H9 (cell line): ENCODE results near the gene MSI2. TPM values are rescaled to one million over a fixed set of nuclear protein-coding genes. Genes with fewer than 3 reads are reported as not detected.

Experiments
- DNase-seq: peaks from one replicate; pipeline ENCODE4 v3.0.0-alpha.2; 2017
- H2AFZ ChIP-seq: one replicate; pipeline ENCODE4 v1.6.1; 2013; ENCODE audit warnings: mild to moderate bottlenecking, low read length, control low read depth, moderate library complexity
- H2AK5ac ChIP-seq: 2 replicates; pipeline ENCODE4 v1.6.1; 2013; ENCODE audit warnings: low read length, control low read depth, mixed read lengths; ENCODE audit not compliant: insufficient read length
- H2BK120ac ChIP-seq: one replicate; pipeline ENCODE4 v1.6.1; 2013; ENCODE audit warnings: low read depth, mild to moderate bottlenecking, low read length, control low read depth, inconsistent platforms; ENCODE audit not compliant: poor library complexity, severe bottlenecking
- H2BK12ac ChIP-seq: 2 replicates; pipeline ENCODE4 v1.6.1; 2013; ENCODE audit warnings: low read length, control low read depth, mixed read lengths, low read depth; ENCODE audit not compliant: insufficient read length
- H2BK15ac ChIP-seq: 2 replicates; pipeline ENCODE4 v1.6.1; 2013; ENCODE audit warnings: low read depth, low read length, control low read depth
- H2BK20ac ChIP-seq: one replicate; pipeline ENCODE4 v1.6.1; 2013; ENCODE audit warnings: low read depth, mild to moderate bottlenecking, low read length, control low read depth, inconsistent platforms; ENCODE audit not compliant: poor library complexity, severe bottlenecking
- H2BK5ac ChIP-seq: 2 replicates; pipeline ENCODE4 v1.6.1; 2013; ENCODE audit warnings: low read length, control low read depth, mixed read lengths; ENCODE audit not compliant: insufficient read length
- H3K14ac ChIP-seq: 2 replicates; pipeline ENCODE4 v1.6.1; 2013; ENCODE audit warnings: low read length, control low read depth; ENCODE audit not compliant: insufficient read depth
- H3K18ac ChIP-seq: 2 replicates; pipeline ENCODE4 v1.6.1; 2013; ENCODE audit warnings: low read depth, mild to moderate bottlenecking, mixed read lengths, low read length, control low read depth; ENCODE audit not compliant: insufficient read length
- H3K23ac ChIP-seq: 2 replicates; pipeline ENCODE4 v1.6.1; 2013; ENCODE audit warnings: low read length, control low read depth, mixed read lengths, low read depth; ENCODE audit not compliant: insufficient read length
- H3K23me2 ChIP-seq: 2 replicates; pipeline ENCODE4 v1.6.1; 2013; ENCODE audit warnings: low read depth, mild to moderate bottlenecking, mixed read lengths, low read length, control low read depth; ENCODE audit not compliant: insufficient read length, poor library complexity, severe bottlenecking
- H3K27ac ChIP-seq: 2 replicates; pipeline ENCODE4 v1.5.1; 2013; ENCODE audit warnings: low read length, control low read depth, mixed read lengths, low read depth; ENCODE audit not compliant: insufficient read length
- H3K27me3 ChIP-seq: 2 replicates; pipeline ENCODE4 v1.6.1; 2013; ENCODE audit warnings: low read length, control low read depth, inconsistent platforms; ENCODE audit not compliant: insufficient read depth
- H3K4ac ChIP-seq: 2 replicates; pipeline ENCODE4 v1.6.1; 2013; ENCODE audit warnings: low read depth, mild to moderate bottlenecking, control low read depth, inconsistent platforms, low read length, moderate library complexity
- H3K4me1 ChIP-seq: 2 replicates; pipeline ENCODE4 v1.6.1; 2013; ENCODE audit warnings: low read length, control low read depth, inconsistent platforms; ENCODE audit not compliant: insufficient read depth
- H3K4me2 ChIP-seq: 2 replicates; pipeline ENCODE4 v1.6.1; 2013; ENCODE audit warnings: low read length, control low read depth, mixed read lengths; ENCODE audit not compliant: insufficient read length, insufficient read depth
- H3K56ac ChIP-seq: 2 replicates; pipeline ENCODE4 v1.6.1; 2013; ENCODE audit warnings: low read depth, mild to moderate bottlenecking, mixed read lengths, low read length, control low read depth; ENCODE audit not compliant: insufficient read length
- H3K79me1 ChIP-seq: 2 replicates; pipeline ENCODE4 v1.6.1; 2013; ENCODE audit warnings: low read depth, mild to moderate bottlenecking, moderate library complexity, low read length, control low read depth, inconsistent platforms; ENCODE audit not compliant: insufficient read depth, poor library complexity, severe bottlenecking
- H3K79me2 ChIP-seq: 2 replicates; pipeline ENCODE4 v1.6.1; 2013; ENCODE audit warnings: low read length, control low read depth, inconsistent platforms; ENCODE audit not compliant: insufficient read depth
- H3K9ac ChIP-seq: 2 replicates; pipeline ENCODE4 v1.6.1; 2013; ENCODE audit warnings: low read length, control low read depth, mixed read lengths; ENCODE audit not compliant: insufficient read length; ENCODE audit errors: extremely low read depth
- H3K9me3 ChIP-seq: one replicate; pipeline ENCODE4 v1.6.1; 2013; ENCODE audit warnings: low read depth, low read length, inconsistent platforms; ENCODE audit not compliant: control insufficient read depth
- H3T11ph ChIP-seq: one replicate; pipeline ENCODE4 v1.6.1; 2013; ENCODE audit warnings: mild to moderate bottlenecking, low read length, control low read depth, inconsistent platforms
- H4K20me1 ChIP-seq: one replicate; pipeline ENCODE4 v1.6.1; 2013; ENCODE audit not compliant: control insufficient read depth, insufficient read length, insufficient read depth
- H4K5ac ChIP-seq: 2 replicates; pipeline ENCODE4 v1.6.1; 2013; ENCODE audit warnings: low read depth, mild to moderate bottlenecking, mixed read lengths, low read length, control low read depth; ENCODE audit not compliant: insufficient read length
- H4K8ac ChIP-seq: replicated peaks from 2 replicates; pipeline ENCODE4 v1.6.1; 2013; ENCODE audit warnings: low read length, control low read depth, mixed read lengths, low read depth; ENCODE audit not compliant: insufficient read length
- H4K91ac ChIP-seq: 2 replicates; pipeline ENCODE4 v1.6.1; 2013; ENCODE audit warnings: low read depth, mild to moderate bottlenecking, moderate library complexity, mixed read lengths, low read length, control low read depth; ENCODE audit not compliant: insufficient read length
- H3K27ac Mint-ChIP-seq, 3 experiments: 2 replicates in 2 of 3; 3 replicates in 1 of 3; pipeline ENCODE4 v1.8.0; 2020 to 2021; ENCODE audit warnings: mixed read lengths in 3 of 3, mild to moderate bottlenecking in 1 of 3, moderate library complexity in 1 of 3
- H3K27me3 Mint-ChIP-seq: 2 replicates; pipeline ENCODE4 v1.8.0; 2021; ENCODE audit warnings: low read depth, mild to moderate bottlenecking, moderate library complexity, mixed read lengths
- H3K36me3 Mint-ChIP-seq, 3 experiments: 2 replicates in 2 of 3; 3 replicates in 1 of 3; pipeline ENCODE4 v1.8.0; 2020 to 2021; ENCODE audit warnings: low read depth in 3 of 3, mixed read lengths in 3 of 3; ENCODE audit not compliant: insufficient read depth in 1 of 3
- H3K4me1 Mint-ChIP-seq, 2 experiments: 2 replicates each; pipeline ENCODE4 v1.8.0; 2020; ENCODE audit warnings: mixed read lengths in 2 of 2
- H3K4me3 Mint-ChIP-seq, 2 experiments: 2 replicates in 1 of 2; 3 replicates in 1 of 2; pipeline ENCODE4 v1.8.0; 2020 to 2021; ENCODE audit warnings: mild to moderate bottlenecking in 2 of 2, mixed read lengths in 2 of 2, moderate library complexity in 1 of 2
- H3K9me3 Mint-ChIP-seq, 2 experiments: 2 replicates in 1 of 2; 3 replicates in 1 of 2; pipeline ENCODE4 v1.8.0; 2020; ENCODE audit warnings: mild to moderate bottlenecking in 2 of 2, mixed read lengths in 2 of 2, moderate library complexity in 1 of 2
- CTCF ChIP-seq: fragments of 200-600 bp; sonication (generic); conservative IDR thresholded peaks from 3 replicates; pipeline ENCODE4 v1.8.0; 2021; ENCODE audit warnings: antibody characterized with exemption, mild to moderate bottlenecking
- WGBS: extraction: QIAGEN DNeasy Blood & Tissue Kit; methylation state at CpG from one replicate; pipeline ENCODE4 v1.1.7; 2013; ENCODE audit warnings: missing lambda C conversion rate, low lambda C conversion rate, mixed read lengths; ENCODE audit not compliant: insufficient read length; ENCODE audit errors: extremely low coverage; 5-methylcytosine and 5-hydroxymethylcytosine counted together
- total RNA-seq: library from RNA; stranded (reverse); gene quantifications from 2 replicates; pipeline ENCODE4 v1.2.1, GENCODE V29; 2021

Gene MSI2
- total RNA-seq, 1 experiment from 2014 or later: 98.5 TPM

DNA sequence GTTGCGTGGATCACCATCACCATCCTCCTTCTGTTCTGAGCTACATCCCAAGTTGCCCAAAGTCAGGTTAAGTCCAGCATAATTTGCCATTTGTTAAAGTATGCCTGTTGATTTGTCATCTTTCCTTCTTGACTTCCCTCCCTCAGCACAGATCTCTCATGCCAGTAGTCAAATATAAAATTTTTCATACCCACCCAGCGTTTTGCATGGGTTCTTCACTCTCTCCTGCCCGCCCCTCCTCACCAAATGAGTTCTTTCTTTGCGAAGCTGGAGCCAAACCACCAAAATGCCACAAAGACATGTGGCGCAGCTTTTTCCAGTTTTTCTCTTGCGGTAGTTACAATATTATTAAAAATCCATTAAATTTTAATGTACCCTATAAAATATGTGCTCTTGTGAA lies 167.2 kb downstream of the MSI2 start:
- H3K27me3 ChIP-seq: no peaks in the 10 kb centered on the region
- no peak overlapping the region for H4K8ac ChIP-seq
- no peak overlapping the region for H2AFZ ChIP-seq
- H2AK5ac ChIP-seq: no peak overlapping the region
- peaks cover 3 to 11% (median 8%) of the 10 kb centered on the region in 3 experiments; a peak in 4 of 7 replicates for H3K36me3 Mint-ChIP-seq
- no peak for DNase-seq
- no peak overlapping the region for H2BK5ac ChIP-seq
- H3K9ac ChIP-seq: no peak overlapping the region
- no peak overlapping the region for H3K4me3 Mint-ChIP-seq
- peaks cover 6% of the 10 kb centered on the region for H3K4me1 ChIP-seq
- no peak overlapping the region for H3K4ac ChIP-seq
- no peak overlapping the region for H3K18ac ChIP-seq
- H3K9me3 Mint-ChIP-seq: no peaks in the 10 kb centered on the region
- H3K27ac ChIP-seq: no peak overlapping the region
- no peak overlapping the region for H3T11ph ChIP-seq
- H3K23ac ChIP-seq: no peak overlapping the region
- TF ChIP-seq CTCF: no peak
- H2BK20ac ChIP-seq: no peak overlapping the region
- no peak overlapping the region for H3K56ac ChIP-seq
- H4K20me1 ChIP-seq: no peaks in the 10 kb centered on the region
- H2BK120ac ChIP-seq: no peak overlapping the region
- no CpG with 5 or more reads among the region's 6 CpGs for WGBS
- no peak overlapping the region for H2BK15ac ChIP-seq
- no peak overlapping the region for H4K5ac ChIP-seq
- no peak overlapping the region for H3K27ac Mint-ChIP-seq
- H3K79me1 ChIP-seq: no peaks in the 10 kb centered on the region
- H3K79me2 ChIP-seq: no peaks in the 10 kb centered on the region
- H3K14ac ChIP-seq: no peak overlapping the region
- H2BK12ac ChIP-seq: no peak overlapping the region
- H3K4me2 ChIP-seq: no peak overlapping the region
- H3K9me3 ChIP-seq: no peaks in the 10 kb centered on the region
- H4K91ac ChIP-seq: no peak overlapping the region
- H3K27me3 Mint-ChIP-seq: no peaks in the 10 kb centered on the region
- H3K23me2 ChIP-seq: no peaks in the 10 kb centered on the region
- peaks cover 32 to 36% of the 10 kb centered on the region in 2 experiments for H3K4me1 Mint-ChIP-seq
